MM.1S (cell line): ENCODE measurements around the gene TOP2A.

ENCODE experiments used
- EZH2 ChIP-seq: fragments of 300-600 bp; sonication (generic); optimal IDR thresholded peaks from 2 replicates; pipeline ENCODE3; 2017; ENCODE audit warnings: low read depth, mild to moderate bottlenecking, antibody characterized with exemption, low read length, mixed read lengths
- EZH2phosphoT487 ChIP-seq: fragments of 300-600 bp; sonication (generic); IDR thresholded peaks from 2 replicates; pipeline ENCODE4 v1.6.1; 2018; ENCODE audit warnings: antibody characterized with exemption, low read length
- TF ChIP-seq, protein P1 (sequence below): fragments of 300-600 bp; sonication (generic); IDR thresholded peaks from 2 replicates; pipeline ENCODE4 v1.5.1; 2016; ENCODE audit warnings: antibody characterized with exemption, low read length, mixed read lengths

DNA sequence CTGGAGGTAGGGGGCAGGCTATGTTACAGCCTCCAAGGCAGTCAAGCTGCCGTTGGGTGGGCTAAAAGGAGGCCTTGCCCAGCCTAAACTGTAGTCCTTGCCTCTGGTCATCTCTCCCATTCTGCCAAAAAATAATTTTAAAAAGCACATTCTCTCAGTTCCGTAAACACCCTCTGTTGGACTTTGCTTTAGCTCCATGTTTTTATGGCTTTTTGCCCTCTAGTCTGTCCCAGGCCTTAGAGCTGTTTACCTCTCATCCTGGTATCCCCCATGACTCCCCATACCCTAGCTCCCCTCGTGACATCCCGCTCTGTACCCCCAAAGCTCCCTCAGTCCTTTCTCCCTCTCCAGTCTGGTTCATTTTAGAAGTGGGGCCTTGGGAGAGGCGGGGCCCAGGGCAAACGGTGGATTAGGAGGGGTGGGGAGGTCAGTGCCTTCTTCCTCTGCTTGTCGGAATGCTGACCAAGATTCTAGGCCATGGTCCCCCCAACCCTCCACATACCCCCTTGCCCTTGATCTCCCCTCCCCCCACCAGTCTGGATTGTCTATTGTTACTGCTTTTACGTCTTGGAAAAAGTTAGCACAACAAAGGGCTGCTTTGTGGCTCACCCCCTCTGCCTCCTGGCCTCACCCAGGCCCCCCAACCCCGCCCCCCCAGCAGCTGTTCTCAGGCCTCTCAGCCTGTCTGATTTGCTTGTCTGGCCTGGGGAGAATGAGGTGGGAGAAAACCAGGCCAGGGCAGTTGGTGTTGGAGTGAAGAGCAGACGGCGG, 71.5 kb downstream of the TOP2A start:
- TF ChIP-seq, protein P1, sequence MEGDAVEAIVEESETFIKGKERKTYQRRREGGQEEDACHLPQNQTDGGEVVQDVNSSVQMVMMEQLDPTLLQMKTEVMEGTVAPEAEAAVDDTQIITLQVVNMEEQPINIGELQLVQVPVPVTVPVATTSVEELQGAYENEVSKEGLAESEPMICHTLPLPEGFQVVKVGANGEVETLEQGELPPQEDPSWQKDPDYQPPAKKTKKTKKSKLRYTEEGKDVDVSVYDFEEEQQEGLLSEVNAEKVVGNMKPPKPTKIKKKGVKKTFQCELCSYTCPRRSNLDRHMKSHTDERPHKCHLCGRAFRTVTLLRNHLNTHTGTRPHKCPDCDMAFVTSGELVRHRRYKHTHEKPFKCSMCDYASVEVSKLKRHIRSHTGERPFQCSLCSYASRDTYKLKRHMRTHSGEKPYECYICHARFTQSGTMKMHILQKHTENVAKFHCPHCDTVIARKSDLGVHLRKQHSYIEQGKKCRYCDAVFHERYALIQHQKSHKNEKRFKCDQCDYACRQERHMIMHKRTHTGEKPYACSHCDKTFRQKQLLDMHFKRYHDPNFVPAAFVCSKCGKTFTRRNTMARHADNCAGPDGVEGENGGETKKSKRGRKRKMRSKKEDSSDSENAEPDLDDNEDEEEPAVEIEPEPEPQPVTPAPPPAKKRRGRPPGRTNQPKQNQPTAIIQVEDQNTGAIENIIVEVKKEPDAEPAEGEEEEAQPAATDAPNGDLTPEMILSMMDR, result no peak
- TF ChIP-seq EZH2phosphoT487 (no peak), EZH2 (no peak)
